ENCODE results near the gene RAN. TPM values are rescaled to one million over a fixed set of nuclear protein-coding genes. Genes with fewer than 3 reads are reported as not detected.

Gene RAN
- total RNA-seq: 236 and 245 TPM in 2 replicates

DNA sequence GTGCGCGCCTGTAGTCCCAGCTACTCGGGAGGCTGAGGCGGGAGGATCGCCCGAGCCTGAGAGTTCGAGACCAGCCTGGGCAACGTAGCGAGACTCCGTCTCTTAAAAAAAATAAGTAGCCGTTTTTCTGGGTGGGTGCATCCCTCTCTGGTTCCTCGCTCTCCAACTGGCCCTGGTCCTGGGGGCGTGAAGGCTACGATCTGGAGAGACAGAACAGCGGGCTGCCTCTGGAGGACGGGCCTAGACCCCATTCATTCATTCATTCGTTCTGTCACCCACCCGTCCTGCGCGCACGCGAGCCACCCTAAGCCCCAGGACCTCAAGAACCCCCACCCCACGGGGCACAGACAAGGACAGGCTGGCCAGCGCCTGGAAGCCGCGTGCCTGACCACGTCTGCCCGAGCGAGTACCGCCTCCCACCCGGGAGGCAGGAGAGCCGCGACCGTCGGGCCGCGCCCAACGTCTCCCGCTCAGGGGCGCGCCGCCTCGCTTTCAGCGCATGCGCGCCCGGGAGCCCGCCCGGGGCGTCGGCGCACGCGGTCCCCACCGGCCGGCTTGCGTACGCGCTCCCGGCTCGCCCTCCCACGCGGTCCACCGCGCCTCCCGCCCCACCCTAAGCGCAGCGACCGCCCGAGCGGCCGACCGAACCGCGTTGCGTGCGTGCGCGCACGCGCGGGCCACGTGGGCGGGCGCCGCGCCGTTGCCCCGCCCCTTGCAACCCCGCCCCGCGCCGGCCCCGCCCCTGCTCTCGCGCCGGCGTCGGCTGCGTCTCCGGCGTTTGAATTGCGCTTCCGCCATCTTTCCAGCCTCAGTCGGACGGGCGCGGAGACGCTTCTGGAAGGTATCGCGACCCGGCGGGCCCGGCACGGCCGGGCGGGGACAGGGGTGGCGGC lies at the start of gene RAN:
Gene RAN (plus strand): TSS at position 781 of the 893 bp plus-strand sequence. CDS start 528 bp downstream, outside the sequence.

DNA sequence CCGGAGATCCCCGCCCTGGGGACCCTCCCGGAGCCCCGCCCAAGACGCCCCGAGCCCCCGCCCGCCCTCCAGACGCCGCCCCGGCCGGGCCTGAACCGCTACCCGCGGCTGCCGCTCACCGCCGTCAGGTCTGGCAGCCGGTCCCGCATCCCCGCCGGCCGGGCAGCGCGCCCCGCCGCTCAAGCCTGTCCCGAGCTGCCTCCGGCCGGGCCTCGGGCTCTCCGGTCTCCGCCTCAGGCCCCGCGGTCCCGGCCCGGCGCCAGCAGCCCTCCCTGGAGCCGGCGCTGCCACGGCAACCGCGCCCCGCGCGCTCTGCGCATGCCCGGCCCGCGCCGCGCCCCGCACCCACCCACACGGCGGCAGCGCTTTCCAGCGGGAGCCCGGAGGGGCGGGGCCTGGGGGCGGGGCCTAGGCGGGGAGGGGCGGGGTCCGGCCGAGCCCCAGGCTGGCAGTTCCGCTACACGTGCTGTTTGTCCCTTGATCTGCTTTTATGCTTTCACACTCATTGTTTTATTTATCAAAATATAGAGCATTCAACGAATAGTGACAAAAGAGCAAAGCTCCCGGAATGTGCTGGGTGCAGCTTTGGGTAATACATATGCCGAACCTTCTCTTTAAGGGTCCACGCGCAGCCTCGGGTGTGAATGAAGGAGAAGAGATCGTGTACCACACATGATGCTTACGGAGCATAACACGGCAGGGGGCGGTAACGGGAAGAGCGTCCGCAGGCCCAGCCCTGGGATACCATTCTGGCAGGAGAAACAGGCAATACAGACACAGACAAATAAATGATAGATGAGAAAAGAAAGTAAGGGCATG lies 32.7 kb upstream of the RAN start, which contains the start of gene STX2:
Gene STX2 (minus strand): TSS at position 300 of the 819 bp plus-strand sequence. CDS start 151 bp downstream, at position 149.

Small RNA genes within 50 kb of the gene (small RNA-seq; reads per million reads assigned to genes)
- not detected for gene RF00019
- gene RNU6-1077P: not detected

Other genes starting within 250 kb of the RAN start
- gene RIMBP2, start 155.8 kb upstream of the RAN start, total RNA-seq: under 0.01 and 0.16 TPM in 2 replicates
- gene STX2, start 32.8 kb upstream of the RAN start, total RNA-seq: 48.8 and 52.0 TPM in 2 replicates
- under 0.01 and 0.36 TPM in 2 replicates for gene ADGRD1, start 81.8 kb downstream of the RAN start, total RNA-seq

All from hair follicle dermal papilla cell (primary cell).